ENCODE measurements around the gene NBDY.

GRCh38 chrX:56782791-56783449, 53.9 kb downstream of the NBDY start:
- TF ChIP-seq POLR2AphosphoS5 (IDR thresholded peaks at IDR 0.05; ENCODE audit: borderline replicate concordance, low read depth, low read length), result no peak
- no peak for TF ChIP-seq EZH2 (IDR thresholded peaks at IDR 0.05)
- TF ChIP-seq FOXP2 (optimal IDR thresholded peaks at IDR 0.05; ENCODE audit: control extremely low read depth, extremely low read length, insufficient read depth), result no peak

All from SK-N-MC (cell line).